HG02610 (cell line): ENCODE data around the gene ZNF267.
A peak's percentile ranks its signal among the peaks of the same experiment; 100 is the strongest.
"Not testable (repeated sequence)": the region's sequence is repeated elsewhere in the genome, so short reads cannot be mapped to it uniquely, and the experiment has no call there.

Source experiments
- ATAC-seq: cut with Tn5 transposase; IDR thresholded peaks from one replicate; pipeline ENCODE4 v1.9.1; 2021; ENCODE audit warnings: mild to moderate bottlenecking, moderate library complexity; ENCODE audit not compliant: unreplicated experiment

The ZNF267 gene

DNA sequence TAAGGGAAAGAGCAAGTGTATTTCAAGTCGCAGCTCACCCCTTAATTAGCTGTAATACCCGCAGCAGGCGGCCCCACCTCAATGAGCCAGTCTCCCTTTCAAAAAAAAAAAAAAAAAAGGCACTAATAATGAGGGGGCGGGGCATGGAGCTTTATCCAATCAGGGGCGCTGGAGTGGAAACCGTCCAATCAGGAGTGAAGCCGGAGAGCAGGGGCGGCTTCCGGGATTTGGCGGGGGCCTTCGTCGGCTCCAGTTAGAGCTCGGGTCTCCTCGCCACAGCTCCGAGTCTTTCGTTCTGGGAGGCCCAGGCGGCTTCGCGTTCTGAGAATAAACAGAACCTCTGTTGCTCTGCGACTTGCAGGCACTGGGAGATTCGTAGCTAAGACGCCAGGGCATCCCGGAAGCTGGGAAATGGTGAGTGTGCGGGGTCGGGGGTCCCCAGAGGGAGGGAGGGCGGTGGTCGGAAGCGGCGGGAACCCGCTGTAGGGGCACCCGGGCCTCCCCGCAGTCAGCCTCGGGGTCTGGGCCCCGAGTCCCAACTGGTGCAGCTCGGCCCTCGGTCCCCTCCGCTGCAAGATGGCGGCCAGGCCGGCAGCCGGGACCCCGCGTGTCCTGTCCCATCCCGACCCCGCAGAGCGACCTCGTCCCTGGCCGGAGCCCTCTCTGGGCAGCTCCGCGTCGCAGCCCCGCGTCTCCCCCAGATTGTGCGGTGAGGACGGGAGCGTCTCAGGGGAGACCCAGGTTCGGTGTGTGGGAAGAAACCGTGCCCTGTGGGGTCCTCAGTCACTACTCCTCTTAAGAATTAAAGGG, at the start of gene ZNF267:
TSS of gene ZNF267 (plus strand) at position 252 of the 810 bp plus-strand sequence. CDS start at position 412, 160 bp downstream.
- ATAC-seq = peak; percentile 36

- ATAC-seq = no peak
Measured at GRCh38 chr16:31833047-31833446, 40.6 kb upstream of the ZNF267 start.

DNA sequence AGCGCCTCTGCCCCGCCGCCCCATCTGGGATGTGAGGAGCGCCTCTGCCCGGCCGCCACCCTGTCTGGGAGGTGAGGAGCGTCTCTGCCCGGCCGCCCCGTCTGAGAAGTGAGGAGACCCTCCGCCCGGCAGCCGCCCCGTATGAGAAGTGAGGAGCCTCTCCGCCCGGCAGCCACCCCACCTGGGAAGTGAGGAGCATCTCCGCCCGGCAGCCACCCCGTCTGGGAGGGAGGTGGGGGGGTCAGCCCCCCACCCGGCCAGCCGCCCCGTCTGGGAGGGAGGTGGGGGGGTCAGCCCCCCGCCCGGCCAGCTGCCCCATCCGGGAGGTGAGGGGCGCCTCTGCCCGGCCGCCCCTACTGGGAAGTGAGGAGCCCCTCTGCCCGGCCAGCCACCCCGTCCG, 37.2 kb upstream of the ZNF267 start:
- not testable (repeated sequence) for ATAC-seq

GRCh38 chr16:31842864-31843263, 30.7 kb upstream of the ZNF267 start:
- no peak for ATAC-seq

- not testable (repeated sequence) for ATAC-seq
Measured at GRCh38 chr16:31848572-31848971, 25.0 kb upstream of the ZNF267 start.

DNA sequence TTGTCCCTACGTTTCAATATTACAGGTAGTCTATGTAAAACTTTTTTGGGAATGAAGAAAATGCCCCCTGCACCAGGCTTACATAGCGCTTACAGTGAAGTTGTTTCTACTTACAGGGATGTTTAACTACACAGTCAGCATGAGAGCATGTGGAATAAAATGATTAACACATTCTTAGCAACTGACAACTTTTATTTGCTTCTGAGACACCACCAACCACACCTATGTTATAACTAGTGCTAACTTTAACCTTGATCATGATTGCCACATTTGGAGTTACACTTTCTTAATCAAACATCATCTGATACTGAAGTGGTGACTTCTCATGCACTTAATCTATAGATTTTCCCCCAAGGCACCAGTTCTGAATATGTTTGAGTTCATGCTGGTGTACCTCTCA, 20.3 kb upstream of the ZNF267 start:
- no peak for ATAC-seq

DNA sequence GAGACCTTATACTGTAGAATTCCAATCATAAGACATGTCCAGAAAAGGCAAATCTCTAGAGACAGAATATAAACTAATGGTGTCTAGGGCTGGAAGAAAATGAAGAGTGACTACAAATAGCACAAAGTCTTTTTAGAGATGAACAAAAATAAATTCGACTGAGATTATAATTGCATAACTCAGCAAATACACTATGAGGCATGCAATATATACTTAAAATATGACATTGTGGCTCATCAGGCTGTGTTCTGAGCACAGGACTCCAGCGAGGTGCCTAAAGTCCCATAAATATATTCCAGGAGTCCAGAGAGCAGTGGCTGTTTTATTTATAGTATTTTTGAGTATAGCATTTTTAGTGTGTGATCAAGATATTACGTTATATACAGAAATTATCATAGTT, 13.1 kb upstream of the ZNF267 start:
- no peak for ATAC-seq

GRCh38 chr16:31861455-31861854, 12.2 kb upstream of the ZNF267 start:
- no peak for ATAC-seq

DNA sequence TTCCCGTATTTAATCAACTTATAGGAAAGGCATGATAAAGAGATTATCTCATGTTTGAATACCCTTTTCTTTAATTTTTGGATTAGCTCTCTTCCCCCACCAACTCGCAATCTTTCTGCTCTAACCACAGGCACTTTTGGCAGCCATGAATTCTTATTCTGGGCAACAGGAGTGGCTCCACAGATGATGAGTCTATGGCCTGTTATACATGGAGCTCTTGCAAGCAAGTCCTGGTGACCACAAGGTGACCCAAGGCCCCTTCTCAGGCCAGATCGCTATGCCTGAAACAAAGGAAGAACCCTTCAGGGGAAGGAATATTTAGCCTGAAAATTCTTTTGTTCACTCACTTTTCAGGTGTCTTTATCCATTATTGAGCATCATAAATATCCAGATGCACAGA, 10.8 kb upstream of the ZNF267 start:
- no peak for ATAC-seq

DNA sequence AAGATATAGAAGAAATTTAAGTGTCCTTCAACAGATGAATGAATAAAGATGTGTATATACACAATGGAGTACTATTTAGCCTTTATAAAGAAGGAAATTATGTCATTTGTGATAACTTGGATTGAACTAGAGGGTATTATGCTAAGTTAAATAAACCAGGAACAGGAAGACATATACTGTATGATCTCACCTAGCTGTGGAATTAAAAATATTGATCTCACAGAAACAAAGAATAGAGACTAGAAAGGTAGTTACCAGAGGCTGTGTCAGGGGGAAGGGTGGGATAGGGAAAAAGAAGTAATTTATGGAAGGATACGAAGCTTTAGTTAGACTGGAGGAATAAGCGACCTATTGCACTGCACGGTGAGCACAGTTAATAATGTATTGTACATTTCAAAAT, 5.4 kb upstream of the ZNF267 start:
- ATAC-seq = no peak

GRCh38 chr16:31868691-31869167, 4.9 kb upstream of the ZNF267 start:
- peak; percentile 32 for ATAC-seq

DNA sequence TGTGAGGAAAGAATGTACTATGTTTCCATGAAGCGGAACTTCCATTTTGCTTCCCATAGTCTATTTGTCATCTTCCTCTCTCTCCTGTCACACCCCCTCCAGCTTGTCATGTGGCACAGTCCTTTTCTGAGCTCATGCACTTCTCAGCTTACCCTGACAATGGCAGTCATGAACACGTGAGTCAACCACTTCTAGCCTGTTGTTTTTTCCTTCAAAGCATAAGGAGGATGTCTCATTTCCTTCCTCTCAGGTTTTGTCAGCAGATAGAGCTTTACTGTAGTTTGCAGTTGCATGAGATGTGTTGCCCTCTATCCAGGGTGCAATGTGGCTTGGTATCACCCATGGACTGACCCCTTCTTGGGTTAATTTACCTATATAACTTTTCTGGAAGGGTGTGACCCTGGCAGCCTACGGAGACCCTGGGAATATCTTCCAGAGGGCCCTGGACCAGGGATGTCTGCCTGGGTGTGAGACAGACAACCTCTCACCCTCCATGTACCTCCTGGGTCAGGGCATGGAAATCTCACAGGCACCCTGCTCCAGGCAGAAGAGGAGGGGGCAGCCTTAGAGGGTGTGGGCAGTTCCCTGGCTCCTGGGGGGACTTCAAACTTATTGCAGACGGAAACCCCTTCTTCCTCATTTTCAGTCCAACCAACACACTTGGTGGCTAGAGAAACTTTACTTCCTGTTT, 4.0 kb upstream of the ZNF267 start:
- ATAC-seq = peak; percentile 59

DNA sequence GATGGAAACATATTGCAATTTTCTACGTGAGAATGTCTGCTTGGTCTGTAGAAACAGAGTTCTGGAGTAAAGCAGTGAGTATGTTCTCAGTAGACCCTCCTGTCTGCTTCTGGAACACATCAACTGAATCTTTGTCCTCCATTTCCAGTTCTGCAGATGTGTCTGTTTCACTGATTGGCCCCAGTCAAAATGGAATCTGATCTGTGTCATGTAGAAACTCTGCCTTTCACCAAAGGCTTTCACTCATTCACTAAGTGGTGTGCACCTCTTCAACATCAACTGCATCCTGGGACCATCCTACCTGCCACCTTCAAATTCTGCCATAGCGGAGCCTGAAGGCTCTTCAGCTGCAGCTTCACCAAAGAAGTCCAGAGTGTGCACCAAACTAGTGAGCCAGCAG, 2.8 kb upstream of the ZNF267 start:
- no peak for ATAC-seq

DNA sequence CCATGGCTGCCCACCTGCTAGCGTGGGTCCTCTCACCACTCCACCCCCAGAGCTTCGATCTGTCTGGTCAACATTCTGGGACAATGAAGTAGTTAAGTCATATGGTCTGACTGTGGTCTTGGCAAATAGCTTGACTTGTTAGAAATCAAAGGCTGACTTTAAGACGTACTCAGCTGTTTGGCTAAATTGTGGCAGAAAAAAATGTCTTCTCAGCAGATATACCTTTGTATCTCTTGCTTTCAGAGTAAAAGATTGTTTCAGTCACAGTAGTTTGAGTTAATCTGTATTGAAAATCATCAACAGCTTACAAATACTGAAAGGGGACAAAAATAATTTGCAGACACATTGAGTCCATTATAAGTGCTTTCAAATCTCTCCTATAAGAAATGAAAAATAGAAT, 2.1 kb upstream of the ZNF267 start:
- ATAC-seq = no peak

GRCh38 chr16:31872201-31872600, 1.4 kb upstream of the ZNF267 start:
- no peak for ATAC-seq

DNA sequence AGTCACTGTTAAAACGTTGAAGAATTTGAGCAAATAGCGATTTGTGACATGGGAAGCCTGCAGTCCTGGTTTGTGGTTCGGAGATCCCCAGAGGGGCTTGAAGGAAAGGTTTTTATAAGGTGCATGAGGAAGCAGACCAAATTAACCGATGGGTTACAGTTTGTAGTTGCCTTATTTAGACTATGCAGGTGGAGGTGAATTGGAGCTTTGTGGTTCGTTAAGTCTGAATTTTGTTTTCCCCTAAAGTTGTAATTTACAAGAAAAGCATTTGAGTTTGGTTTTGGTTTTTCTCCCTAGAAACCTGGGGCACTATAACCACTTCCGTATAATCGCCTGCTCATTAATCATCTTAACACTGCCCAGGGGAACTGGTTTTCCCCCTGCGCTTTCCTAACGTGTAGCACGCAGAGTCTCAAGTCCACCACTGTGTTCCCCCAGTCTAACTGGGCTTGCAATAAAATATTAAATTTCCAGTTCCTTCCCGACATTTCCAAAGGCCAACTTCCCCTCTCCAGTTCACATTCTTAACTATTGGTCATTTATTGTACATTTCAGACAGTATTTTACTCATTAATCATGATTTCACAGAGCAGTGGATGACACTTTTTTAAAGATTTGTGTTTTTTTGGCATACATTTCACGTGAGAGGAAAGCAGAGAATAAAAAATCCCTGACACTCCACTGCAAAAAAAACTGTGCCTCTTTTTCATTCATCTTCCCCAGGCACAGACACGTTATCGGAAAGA, 932 bp downstream of the ZNF267 start:
- peak; percentile 38 for ATAC-seq

DNA sequence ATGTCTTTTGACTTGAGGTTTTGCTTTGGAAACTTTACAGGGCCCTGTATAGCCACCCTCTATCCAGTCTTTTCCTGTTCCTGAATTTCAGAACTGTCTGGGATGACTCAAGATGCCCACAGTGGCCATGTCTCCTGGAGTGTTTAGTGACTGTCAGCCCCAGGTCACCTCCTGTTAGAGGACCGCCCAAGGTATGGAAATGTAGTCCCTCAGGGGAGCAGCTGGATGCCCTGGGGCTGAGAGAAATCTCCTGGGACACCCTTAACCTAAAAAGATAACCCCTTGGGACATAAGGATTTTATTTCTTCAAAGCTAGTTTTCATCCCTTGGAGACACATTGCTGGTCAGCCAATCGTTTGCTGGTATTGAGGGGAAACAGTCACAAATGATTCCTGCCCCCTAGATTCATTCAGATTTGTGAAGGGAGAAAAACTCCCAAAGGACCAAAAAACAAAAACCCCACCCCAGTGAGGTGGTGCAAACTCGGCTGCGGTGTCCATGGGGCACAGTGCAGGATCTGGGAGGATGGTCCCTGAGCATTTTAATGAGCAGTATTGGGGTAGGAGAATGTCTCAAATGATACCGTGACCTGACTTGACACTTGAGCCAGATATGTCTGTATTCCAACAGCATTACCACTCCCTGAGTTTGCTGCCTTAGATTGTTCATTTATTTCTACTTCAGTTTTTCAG, 1.7 kb downstream of the ZNF267 start:
- no peak for ATAC-seq

DNA sequence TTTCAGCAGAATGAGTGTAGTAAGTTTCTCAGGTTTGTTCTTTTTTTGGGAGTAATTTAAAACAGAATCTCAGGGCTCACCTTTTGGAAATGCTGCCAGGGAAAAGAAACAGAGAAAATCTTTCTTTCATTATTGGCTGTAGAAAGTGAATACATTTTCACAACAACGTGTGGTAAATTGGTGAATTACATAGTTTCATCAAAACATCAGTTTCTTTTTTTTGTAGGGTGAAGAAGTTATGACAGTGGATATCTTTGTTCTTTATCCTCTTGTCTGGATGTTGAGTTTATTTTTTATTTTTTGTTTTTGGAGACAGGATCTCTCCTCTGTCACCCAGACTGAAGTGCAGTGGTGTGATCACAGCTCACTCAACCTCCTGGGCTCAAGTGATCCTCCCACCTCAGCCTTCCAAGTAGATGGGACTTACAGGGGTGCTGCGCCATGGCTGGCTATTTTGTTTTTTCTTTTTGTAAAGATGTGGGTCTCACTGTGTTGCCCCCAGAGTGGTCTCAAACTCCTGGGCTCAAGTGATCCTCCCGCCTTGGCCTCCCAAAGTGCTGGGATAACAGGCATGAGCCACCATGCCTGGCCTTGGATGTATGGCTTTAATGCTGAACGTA, 2.4 kb downstream of the ZNF267 start:
- ATAC-seq = no peak

- peak; percentile 67 for ATAC-seq
Measured at GRCh38 chr16:31876951-31877828, 3.6 kb downstream of the ZNF267 start.
